ENCODE measurements around the gene ZRSR2.

DNA sequence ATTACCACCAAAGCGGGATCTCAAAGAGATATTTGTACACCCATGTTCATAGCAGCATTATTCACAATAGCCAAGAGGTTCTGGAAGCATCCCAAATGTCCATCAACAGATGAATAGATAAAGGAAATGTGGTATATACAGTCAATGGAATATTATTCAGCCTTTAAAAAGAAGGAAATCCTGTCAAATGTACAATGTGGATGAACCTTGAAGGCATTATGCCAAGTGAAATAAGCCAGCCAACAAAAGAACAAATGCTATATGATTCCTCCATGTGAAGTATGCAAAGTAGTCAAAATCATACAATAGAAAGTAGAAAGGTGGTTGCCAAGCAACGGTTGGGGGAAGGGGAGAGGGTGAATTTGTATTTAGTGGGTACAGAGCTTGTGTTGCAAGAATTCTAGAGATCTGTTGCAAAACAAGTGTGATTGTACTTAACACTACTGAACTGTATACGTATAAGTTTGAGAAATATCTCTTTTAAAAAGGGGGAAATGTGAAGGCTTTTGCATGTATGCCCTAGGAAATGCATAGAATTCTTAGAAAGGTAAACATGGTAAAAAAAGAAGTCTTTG lies 5.0 kb upstream of the ZRSR2 start:
- TF ChIP-seq, protein P1, sequence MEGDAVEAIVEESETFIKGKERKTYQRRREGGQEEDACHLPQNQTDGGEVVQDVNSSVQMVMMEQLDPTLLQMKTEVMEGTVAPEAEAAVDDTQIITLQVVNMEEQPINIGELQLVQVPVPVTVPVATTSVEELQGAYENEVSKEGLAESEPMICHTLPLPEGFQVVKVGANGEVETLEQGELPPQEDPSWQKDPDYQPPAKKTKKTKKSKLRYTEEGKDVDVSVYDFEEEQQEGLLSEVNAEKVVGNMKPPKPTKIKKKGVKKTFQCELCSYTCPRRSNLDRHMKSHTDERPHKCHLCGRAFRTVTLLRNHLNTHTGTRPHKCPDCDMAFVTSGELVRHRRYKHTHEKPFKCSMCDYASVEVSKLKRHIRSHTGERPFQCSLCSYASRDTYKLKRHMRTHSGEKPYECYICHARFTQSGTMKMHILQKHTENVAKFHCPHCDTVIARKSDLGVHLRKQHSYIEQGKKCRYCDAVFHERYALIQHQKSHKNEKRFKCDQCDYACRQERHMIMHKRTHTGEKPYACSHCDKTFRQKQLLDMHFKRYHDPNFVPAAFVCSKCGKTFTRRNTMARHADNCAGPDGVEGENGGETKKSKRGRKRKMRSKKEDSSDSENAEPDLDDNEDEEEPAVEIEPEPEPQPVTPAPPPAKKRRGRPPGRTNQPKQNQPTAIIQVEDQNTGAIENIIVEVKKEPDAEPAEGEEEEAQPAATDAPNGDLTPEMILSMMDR (conservative IDR thresholded peaks at IDR 0.05; ENCODE audit: low read length): no peak
- TF ChIP-seq EZH2phosphoT487 (IDR thresholded peaks at IDR 0.05; ENCODE audit: borderline replicate concordance): no peak

Data from Loucy (cell line).